WTC11 (cell line): ENCODE data around the gene OR8G1. TPM values are rescaled to one million over a fixed set of nuclear protein-coding genes. Genes with fewer than 3 reads are reported as not detected.

Experiments used
- ATAC-seq: fragments of 200-7000 bp; cut with Tn5 transposase; 2 replicates; pipeline ENCODE4 v1.10.0; 2021; ENCODE audit warnings: mild to moderate bottlenecking, moderate library complexity
- CTCF ChIA-PET: fragments of 300-600 bp; sonication (Branson Sonifier 250); formaldehyde crosslinking; loops from one replicate; lab custom pipeline; 2021; ENCODE audit warnings: antibody characterized with exemption; lab: Charles Lee
- POLR2A ChIA-PET: fragments of 350-600 bp; sonication (Branson Sonifier 250); formaldehyde crosslinking; loops from one replicate; lab custom pipeline; 2021; ENCODE audit warnings: antibody characterized with exemption; lab: Charles Lee
- DNase-seq: peaks from one replicate; pipeline ENCODE4 v3.0.0; 2021; ENCODE audit warnings: low spot score
- H3K27ac Mint-ChIP-seq: 2 replicates; pipeline ENCODE4 v1.8.0; 2021; ENCODE audit warnings: mixed read lengths
- H3K27me3 Mint-ChIP-seq: 2 replicates; pipeline ENCODE4 v1.8.0; 2021; ENCODE audit warnings: low read depth, mild to moderate bottlenecking, moderate library complexity, mixed read lengths
- H3K36me3 Mint-ChIP-seq: 2 replicates; pipeline ENCODE4 v1.8.0; 2021; ENCODE audit warnings: mixed read lengths
- H3K4me1 Mint-ChIP-seq: 2 replicates; pipeline ENCODE4 v1.8.0; 2022; ENCODE audit warnings: mixed read lengths
- H3K4me3 Mint-ChIP-seq: 2 replicates; pipeline ENCODE4 v1.8.0; 2021; ENCODE audit warnings: mild to moderate bottlenecking, moderate library complexity, mixed read lengths
- H3K9me3 Mint-ChIP-seq: 2 replicates; pipeline ENCODE4 v1.8.0; 2021; ENCODE audit warnings: mixed read lengths
- AFF4 ChIP-seq: sonication (generic); formaldehyde crosslinking; IDR thresholded peaks from 2 replicates; pipeline ENCODE4 v1.8.1; 2023; ENCODE audit warnings: mild to moderate bottlenecking, missing genetic modification reagents, borderline replicate concordance
- ATF1 ChIP-seq: sonication (generic); formaldehyde crosslinking; IDR thresholded peaks from 2 replicates; pipeline ENCODE4 v1.8.1; 2023; ENCODE audit warnings: mild to moderate bottlenecking, moderate library complexity, missing genetic modification reagents
- CTCF ChIP-seq: fragments of 200-600 bp; IDR thresholded peaks from 2 replicates; pipeline ENCODE4 v1.8.0; 2022; ENCODE audit warnings: antibody characterized with exemption
- EMX1 ChIP-seq: fragments of 250-450 bp; sonication (Bioruptor Pico); IDR thresholded peaks from 2 replicates; pipeline ENCODE4 v1.8.0; 2021; ENCODE audit warnings: mild to moderate bottlenecking
- ESRRA ChIP-seq: sonication (generic); formaldehyde crosslinking; IDR thresholded peaks from 2 replicates; pipeline ENCODE4 v1.8.1; 2022; ENCODE audit warnings: mild to moderate bottlenecking, missing genetic modification reagents, borderline replicate concordance
- FOXJ3 ChIP-seq: sonication (generic); formaldehyde crosslinking; IDR thresholded peaks from 2 replicates; pipeline ENCODE4 v1.9.0; 2021; ENCODE audit warnings: missing genetic modification reagents, mild to moderate bottlenecking, borderline replicate concordance
- IRF2 ChIP-seq: sonication (generic); formaldehyde crosslinking; IDR thresholded peaks from 2 replicates; pipeline ENCODE4 v1.8.0; 2022; ENCODE audit warnings: low read depth, missing genetic modification reagents, borderline replicate concordance
- KAT7 ChIP-seq: sonication (generic); formaldehyde crosslinking; IDR thresholded peaks from 2 replicates; pipeline ENCODE4 v1.8.1; 2023; ENCODE audit warnings: missing genetic modification reagents, mild to moderate bottlenecking, borderline replicate concordance
- MXD4 ChIP-seq: fragments of 250-450 bp; sonication (Bioruptor Pico); IDR thresholded peaks from 2 replicates; pipeline ENCODE4 v1.8.0; 2021; ENCODE audit warnings: mild to moderate bottlenecking, moderate library complexity, borderline replicate concordance
- NR1H2 ChIP-seq: sonication (generic); formaldehyde crosslinking; IDR thresholded peaks from 2 replicates; pipeline ENCODE4 v1.9.0; 2021; ENCODE audit warnings: mild to moderate bottlenecking, moderate library complexity, missing genetic modification reagents
- OVOL2 ChIP-seq: fragments of 250-450 bp; sonication (Bioruptor Pico); IDR thresholded peaks from 2 replicates; pipeline ENCODE4 v1.9.0; 2021; ENCODE audit warnings: mild to moderate bottlenecking, borderline replicate concordance
- PRDM15 ChIP-seq: sonication (generic); formaldehyde crosslinking; IDR thresholded peaks from 2 replicates; pipeline ENCODE4 v1.8.0; 2022; ENCODE audit warnings: missing genetic modification reagents
- TCF7 ChIP-seq: sonication (generic); formaldehyde crosslinking; IDR thresholded peaks from 2 replicates; pipeline ENCODE4 v1.8.0; 2022; ENCODE audit warnings: mild to moderate bottlenecking, low read depth, missing genetic modification reagents, moderate library complexity
- ZNF219 ChIP-seq: sonication (generic); formaldehyde crosslinking; IDR thresholded peaks from 2 replicates; pipeline ENCODE4 v1.8.0; 2023; ENCODE audit warnings: missing genetic modification reagents, mild to moderate bottlenecking, borderline replicate concordance
- ZNF263 ChIP-seq: sonication (generic); formaldehyde crosslinking; IDR thresholded peaks from 2 replicates; pipeline ENCODE4 v1.8.1; 2022; ENCODE audit warnings: low read depth, mild to moderate bottlenecking, moderate library complexity, missing genetic modification reagents
- ZNF532 ChIP-seq: fragments of 250-450 bp; sonication (Bioruptor Pico); IDR thresholded peaks from 2 replicates; pipeline ENCODE4 v1.9.0; 2021; ENCODE audit warnings: mild to moderate bottlenecking, borderline replicate concordance
- total RNA-seq: library from RNA; stranded (reverse); gene quantifications from 3 replicates; pipeline ENCODE4 v1.2.3, GENCODE V29; 2021

The OR8G1 gene
- total RNA-seq, 1 experiment from 2014 or later, result not detected

- peaks cover 31% of the 10 kb centered on the region for H3K4me1 Mint-ChIP-seq
- TF ChIP-seq EMX1 (no peak), FOXJ3 (CRISPR knock-in tag) (no peak), OVOL2 (CRISPR knock-in tag) (no peak), ZNF219 (no peak), ZNF263 (CRISPR knock-in tag) (no peak), ESRRA (CRISPR knock-in tag) (no peak), KAT7 (CRISPR knock-in tag) (no peak), ATF1 (no peak), MXD4 (CRISPR knock-in tag) (no peak)
- peaks cover 29% of the 10 kb centered on the region for H3K27me3 Mint-ChIP-seq
- H3K27ac Mint-ChIP-seq, result no peak overlapping the region
- H3K36me3 Mint-ChIP-seq, result no peaks in the 10 kb centered on the region; the same call in 1 of the 2 replicates
- peaks cover 3% of the 10 kb centered on the region for H3K9me3 Mint-ChIP-seq
- ChIA-PET POLR2A (no interaction called here), CTCF (interaction anchor here (0.6 to 3.9 kb wide), 23 partner anchors 9 to 487 kb away, joined by 3 to 29 read pairs (median 3); partner anchors contain the start of genes TBRG1 and VWA5A)
- DNase-seq (no peak), ATAC-seq (peak; percentile 35)
- no peak overlapping the region for H3K4me3 Mint-ChIP-seq
Observed at GRCh38 chr11:124194293-124195188, 46.4 kb upstream of the OR8G1 start.

- peaks cover 24% of the 10 kb centered on the region for H3K4me1 Mint-ChIP-seq
- H3K27ac Mint-ChIP-seq, result no peak overlapping the region
- peak; percentile 96 for ATAC-seq
- peak; percentile 56 for DNase-seq
- CTCF ChIA-PET, result interaction anchor here (0.6 to 3.9 kb wide), 21 partner anchors 9 to 488 kb away, joined by 3 to 29 read pairs (median 3); partner anchors contain the start of genes TBRG1 and VWA5A
- H3K4me3 Mint-ChIP-seq, result no peak overlapping the region
- TF ChIP-seq CTCF (peak; percentile 55; the same call in 1 of the 2 replicates), NR1H2 (no peak)
- no peaks in the 10 kb centered on the region; the same call in 1 of the 2 replicates for H3K36me3 Mint-ChIP-seq
- H3K27me3 Mint-ChIP-seq, result peaks cover 22% of the 10 kb centered on the region
- POLR2A ChIA-PET, result no interaction called here
- H3K9me3 Mint-ChIP-seq, result peaks cover 3% of the 10 kb centered on the region
Observed at GRCh38 chr11:124195189-124195734, 45.6 kb upstream of the OR8G1 start.

- H3K4me3 Mint-ChIP-seq, result no peak overlapping the region
- peaks cover 3% of the 10 kb centered on the region for H3K9me3 Mint-ChIP-seq
- H3K27me3 Mint-ChIP-seq, result no peaks in the 10 kb centered on the region
- POLR2A ChIA-PET, result no interaction called here
- H3K36me3 Mint-ChIP-seq, result no peaks in the 10 kb centered on the region; the same call in 1 of the 2 replicates
- DNase-seq (no peak), ATAC-seq (no peak)
- H3K27ac Mint-ChIP-seq, result no peak overlapping the region
- CTCF ChIA-PET, result no interaction called here
- H3K4me1 Mint-ChIP-seq, result peaks cover 16% of the 10 kb centered on the region
- TF ChIP-seq PRDM15 (CRISPR knock-in tag), result no peak
- TF ChIP-seq ZNF532 (CRISPR knock-in tag), result no peak
- TF ChIP-seq TCF7, result no peak
- TF ChIP-seq IRF2 (CRISPR knock-in tag), result no peak
- no peak for TF ChIP-seq AFF4 (CRISPR knock-in tag)
Observed at GRCh38 chr11:124197999-124198398, 42.9 kb upstream of the OR8G1 start.
